GM12864 (cell line): Measurements from ENCODE around the gene AHCTF1.

ENCODE experiments used
- DNase-seq: peaks from one replicate; pipeline ENCODE4 v3.0.0-alpha.2; 2011; ENCODE audit warnings: low read depth
- H3K4me3 ChIP-seq: 2 replicates; pipeline ENCODE4 v1.5.1; 2011; ENCODE audit warnings: mild to moderate bottlenecking, low read depth, low read length, control low read depth
- TF ChIP-seq, protein P1 (sequence below): IDR thresholded peaks from 2 replicates; pipeline ENCODE4 v1.5.1; 2011; ENCODE audit warnings: low read depth, mild to moderate bottlenecking, moderate library complexity, low read length, control low read depth, inconsistent platforms; ENCODE audit errors: missing control alignments

Gene AHCTF1

DNA sequence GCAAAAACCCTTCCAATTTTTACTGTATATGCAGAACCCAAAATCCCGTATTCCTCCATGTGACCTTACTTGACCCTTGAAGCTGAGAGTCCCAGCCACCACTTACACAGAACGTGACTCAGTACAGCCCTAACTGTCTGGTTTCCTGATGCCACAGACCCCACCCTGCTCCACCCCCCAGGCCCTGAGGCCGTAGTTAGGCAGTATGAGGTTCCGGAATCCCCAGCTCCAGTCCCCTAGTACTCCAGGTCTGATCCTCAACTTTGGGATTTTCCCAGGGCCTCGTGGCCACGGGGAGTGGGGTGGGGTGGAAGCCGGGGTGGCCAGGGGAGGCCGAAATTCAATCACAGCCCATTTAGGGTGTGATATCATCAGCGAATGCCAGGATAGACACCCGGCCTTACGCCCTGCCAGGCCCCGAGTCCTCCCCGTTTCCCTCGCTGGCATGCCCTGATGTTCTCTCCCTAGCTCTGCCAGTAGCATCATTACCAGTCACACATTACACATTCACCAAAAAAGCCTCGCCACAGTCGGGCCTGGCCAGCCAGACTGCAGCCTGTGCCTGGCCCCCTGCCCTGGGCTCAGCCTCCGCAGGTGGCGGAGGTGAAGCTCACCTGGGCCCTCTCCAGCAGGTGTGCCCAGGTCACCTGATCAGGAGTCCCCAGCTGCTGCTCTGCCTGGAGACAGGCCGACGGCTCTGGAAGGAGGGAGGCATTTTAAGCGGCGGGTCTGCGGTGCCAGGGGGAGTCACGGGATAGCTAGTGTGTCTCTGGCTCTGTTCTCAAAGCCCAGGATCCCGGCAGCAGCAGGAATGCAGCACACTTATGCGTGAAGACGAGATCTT, 136.7 kb downstream of the AHCTF1 start:
- no peak overlapping the region for H3K4me3 ChIP-seq
- TF ChIP-seq, protein P1, sequence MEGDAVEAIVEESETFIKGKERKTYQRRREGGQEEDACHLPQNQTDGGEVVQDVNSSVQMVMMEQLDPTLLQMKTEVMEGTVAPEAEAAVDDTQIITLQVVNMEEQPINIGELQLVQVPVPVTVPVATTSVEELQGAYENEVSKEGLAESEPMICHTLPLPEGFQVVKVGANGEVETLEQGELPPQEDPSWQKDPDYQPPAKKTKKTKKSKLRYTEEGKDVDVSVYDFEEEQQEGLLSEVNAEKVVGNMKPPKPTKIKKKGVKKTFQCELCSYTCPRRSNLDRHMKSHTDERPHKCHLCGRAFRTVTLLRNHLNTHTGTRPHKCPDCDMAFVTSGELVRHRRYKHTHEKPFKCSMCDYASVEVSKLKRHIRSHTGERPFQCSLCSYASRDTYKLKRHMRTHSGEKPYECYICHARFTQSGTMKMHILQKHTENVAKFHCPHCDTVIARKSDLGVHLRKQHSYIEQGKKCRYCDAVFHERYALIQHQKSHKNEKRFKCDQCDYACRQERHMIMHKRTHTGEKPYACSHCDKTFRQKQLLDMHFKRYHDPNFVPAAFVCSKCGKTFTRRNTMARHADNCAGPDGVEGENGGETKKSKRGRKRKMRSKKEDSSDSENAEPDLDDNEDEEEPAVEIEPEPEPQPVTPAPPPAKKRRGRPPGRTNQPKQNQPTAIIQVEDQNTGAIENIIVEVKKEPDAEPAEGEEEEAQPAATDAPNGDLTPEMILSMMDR, result no peak
- no peak for DNase-seq

DNA sequence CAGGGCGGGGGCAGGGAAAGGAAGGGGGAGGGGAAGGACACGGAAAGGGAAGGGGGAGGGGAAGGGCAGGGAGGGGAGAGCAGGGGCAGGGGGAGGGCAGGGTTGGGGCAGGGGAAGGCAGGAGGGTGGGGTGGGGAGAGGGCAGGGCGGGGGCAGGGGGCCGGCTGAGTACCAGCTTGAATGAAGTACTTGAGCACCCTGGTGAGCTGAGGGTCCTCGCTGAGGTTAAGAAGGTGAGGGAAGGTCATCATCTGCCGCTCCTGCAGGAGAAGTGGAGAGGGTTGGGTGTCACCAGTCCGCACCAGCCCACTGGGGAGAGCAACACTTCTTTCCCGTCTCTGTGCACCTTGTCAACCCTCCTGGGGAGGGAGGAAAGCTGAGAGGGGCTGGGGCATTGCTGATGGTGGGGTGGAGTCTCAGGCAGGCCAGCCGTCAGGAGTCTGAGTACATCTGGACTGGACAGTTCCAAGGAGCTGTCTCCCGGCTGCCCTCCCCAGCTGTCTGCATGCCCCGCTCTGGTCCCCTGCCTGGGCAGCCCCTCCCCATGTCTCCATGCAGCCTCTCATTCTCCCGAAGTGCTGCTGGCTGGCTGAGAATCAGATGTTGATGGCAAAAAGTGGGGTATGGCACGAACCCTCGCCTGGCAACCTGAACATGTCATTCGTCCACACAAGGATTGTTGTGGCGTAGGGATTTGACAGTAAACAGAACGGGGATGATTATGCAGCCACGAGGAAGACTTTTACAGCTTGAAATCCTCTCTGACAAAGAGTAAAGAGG, 137.5 kb downstream of the AHCTF1 start:
- H3K4me3 ChIP-seq, result no peak overlapping the region
- no peak for DNase-seq
- TF ChIP-seq, protein P1, result no peak

DNA sequence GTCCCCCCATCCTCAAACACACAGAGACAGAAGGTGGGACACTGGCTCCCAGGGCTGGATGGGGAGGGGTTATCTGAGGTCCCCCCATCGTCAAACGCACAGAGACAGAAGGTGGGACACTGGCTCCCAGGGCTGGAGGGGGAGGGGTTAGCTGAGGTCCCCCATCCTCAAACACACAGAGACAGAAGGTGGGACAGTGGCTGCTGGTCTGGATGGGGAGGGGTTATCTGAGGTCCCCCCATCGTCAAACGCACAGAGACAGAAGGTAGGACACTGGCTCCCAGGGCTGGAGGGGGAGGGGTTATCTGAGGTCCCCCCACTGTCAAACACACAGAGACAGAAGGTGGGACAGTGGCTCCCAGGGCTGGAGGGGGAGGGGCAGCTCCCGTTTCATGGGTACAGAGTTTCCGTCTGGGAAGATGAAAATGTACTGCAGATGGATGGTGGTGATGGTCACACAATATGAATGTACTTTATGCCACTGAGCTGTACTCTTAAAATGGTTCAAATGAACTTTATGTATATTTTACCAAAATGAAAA, 138.3 kb downstream of the AHCTF1 start:
- TF ChIP-seq, protein P1, result no peak
- no peak for DNase-seq
- no peak overlapping the region for H3K4me3 ChIP-seq

DNA sequence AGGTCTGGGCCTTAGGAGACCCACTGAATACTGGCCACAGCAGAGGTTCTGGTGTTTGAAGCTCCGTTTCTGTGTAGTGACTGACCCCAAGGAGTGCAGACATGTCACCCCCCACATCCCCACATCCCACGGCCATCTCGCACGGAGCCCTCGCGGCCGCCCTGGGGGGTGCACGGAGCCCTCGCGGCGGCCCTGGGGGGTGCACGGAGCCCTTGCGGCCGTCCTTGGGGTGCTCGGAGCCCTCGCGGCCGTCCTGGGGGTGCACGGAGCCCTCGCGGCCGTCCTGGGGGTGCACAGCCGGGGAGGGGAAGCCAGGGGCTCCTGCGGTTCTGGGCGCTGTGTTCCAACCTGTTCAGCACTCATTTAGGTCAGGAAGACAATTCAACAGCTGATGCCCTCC, 139.1 kb downstream of the AHCTF1 start:
- TF ChIP-seq, protein P1, result no peak
- no peak for DNase-seq
- H3K4me3 ChIP-seq, result no peak overlapping the region

DNA sequence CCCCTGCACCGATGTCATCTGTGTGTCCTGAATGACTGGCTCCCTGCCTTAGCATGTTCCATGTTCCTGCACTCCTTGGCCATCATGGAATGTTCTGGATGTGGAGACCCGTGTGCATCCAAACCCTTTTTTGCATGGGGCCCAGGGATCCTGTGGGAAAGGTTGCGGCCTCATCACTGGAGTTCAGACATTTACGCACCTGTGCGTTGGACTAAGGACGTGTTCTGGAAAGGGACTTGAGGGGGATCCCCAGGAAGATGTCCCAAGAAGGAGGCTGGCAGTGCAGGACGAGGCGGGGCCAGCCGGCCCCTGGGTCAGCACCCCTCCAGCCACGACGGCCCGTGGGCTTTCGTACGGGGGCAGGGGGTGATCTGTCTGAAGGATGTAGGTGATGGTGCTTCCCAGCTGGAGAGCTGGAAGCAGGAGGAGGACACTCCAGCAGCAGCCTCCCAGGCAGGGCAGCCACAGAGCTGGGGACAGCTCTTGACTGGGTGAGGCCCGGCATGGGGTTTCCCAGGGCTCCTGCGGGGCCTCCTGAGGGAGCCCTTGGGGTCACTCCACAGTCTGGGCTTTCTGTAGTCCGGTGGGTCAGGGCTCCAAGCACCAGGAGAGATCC, 140.3 kb downstream of the AHCTF1 start:
- TF ChIP-seq, protein P1, result no peak
- no peak overlapping the region for H3K4me3 ChIP-seq
- DNase-seq, result no peak

DNA sequence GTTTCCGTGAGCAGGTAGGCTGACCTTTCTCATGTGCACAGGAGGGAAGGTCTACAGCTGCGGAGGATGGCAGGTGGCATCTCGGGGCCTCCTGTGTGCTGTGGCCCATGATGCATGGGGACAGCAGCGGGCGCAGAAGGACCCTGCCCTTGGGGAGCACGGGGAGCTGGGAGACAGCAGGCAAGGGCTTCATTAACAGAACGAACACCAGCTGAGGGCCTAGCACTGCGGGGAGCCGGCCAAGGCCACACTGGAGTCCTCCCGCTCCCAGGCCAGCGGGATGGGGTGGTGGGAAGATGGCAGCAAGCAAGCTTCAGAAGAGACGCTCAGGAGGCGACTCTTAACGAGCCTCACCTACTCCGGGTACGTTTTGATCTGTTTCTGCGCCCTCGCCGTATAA, 140.9 kb downstream of the AHCTF1 start:
- DNase-seq, result no peak
- H3K4me3 ChIP-seq, result no peak overlapping the region
- TF ChIP-seq, protein P1, result no peak
